Globus pallidus (tissue), 1 donor: ENCODE measurements around the gene IP6K3.

Experiments
- DNase-seq: peaks from one replicate; pipeline ENCODE4 v3.0.0-alpha.2; 2015; ENCODE audit warnings: low spot score

Gene IP6K3, protein sequence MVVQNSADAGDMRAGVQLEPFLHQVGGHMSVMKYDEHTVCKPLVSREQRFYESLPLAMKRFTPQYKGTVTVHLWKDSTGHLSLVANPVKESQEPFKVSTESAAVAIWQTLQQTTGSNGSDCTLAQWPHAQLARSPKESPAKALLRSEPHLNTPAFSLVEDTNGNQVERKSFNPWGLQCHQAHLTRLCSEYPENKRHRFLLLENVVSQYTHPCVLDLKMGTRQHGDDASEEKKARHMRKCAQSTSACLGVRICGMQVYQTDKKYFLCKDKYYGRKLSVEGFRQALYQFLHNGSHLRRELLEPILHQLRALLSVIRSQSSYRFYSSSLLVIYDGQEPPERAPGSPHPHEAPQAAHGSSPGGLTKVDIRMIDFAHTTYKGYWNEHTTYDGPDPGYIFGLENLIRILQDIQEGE

DNA sequence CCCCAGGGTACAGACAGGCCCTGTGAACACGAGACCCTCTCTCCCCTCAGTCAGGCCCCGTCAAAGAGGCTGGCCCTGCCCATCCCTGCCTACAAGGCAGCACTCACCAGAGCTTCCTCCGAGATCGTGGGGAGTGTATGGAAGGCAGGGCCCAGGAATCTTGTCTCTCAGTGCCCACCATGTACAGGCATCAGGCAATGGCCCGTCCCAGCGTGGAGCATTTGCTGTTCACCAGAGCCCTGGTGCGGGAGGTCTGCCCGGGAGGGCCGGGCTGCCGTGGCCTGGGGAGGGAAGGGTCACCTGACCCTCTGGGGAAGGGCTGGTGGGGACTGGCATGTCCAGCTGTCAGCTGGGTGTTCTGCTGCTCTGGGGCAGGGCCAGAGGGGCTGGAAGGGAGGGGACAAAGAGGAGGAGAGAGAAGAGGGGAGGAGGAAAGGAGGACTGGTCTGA, at the start of gene IP6K3:
Gene IP6K3 (minus strand): TSS at position 255 of the 450 bp plus-strand sequence. CDS start 11,429 bp downstream, outside the sequence.
- DNase-seq = peak; percentile 94

DNA sequence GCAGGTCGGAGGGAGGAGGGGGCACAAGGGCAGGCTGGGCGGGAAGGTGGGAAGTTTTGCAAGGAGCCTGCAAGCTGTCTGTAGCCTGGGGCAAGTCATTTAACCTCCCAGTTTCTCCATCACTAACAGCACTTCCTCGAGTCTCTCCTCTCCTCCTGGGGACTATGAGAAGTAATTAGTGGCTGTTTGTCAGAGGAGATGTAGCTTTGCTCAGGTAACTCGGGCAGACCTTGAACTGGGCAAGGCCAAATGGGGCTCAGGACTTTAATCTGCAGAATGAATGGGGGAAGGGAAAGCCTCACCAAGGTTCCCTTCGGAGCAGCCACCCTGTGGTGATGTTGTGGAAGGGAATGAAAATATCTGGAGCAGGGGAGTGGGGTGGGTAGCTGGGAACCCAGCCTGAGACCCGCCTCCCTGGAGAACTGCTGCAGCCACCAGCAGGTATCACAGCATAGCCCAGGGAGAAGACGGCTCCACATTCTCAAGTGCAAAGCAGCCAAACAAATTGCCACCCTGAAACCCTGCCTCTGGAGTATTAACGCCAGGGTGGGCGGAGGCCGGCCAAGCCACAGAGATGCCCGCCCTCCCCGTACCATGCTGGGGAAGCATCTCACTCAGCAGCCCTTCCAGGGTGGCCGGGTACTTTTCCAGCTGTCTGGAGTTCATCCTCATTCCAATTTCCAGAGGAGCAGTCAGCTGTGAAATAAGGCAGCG, 48.4 kb upstream of the IP6K3 start:
- no peak for DNase-seq

DNA sequence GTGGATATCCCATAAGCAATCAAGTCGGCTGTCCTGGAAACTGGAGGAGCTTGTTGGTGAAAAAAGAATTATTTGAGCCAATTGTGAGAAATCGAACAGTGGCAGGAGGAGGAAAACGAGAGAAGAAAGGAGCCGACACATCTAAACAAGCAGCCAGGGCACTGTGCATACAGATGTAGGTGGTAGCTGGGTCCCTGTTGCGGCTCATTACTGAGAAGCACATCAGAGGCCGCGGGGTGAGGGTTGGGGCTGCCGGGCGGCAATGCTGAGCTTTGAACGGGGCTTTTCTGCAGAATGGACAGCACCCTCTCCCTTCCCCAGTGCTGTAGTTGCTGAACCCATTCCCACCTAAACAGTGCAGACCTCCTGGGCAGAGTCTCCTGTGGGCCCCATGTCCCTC, 46.3 kb upstream of the IP6K3 start:
- DNase-seq = no peak

DNA sequence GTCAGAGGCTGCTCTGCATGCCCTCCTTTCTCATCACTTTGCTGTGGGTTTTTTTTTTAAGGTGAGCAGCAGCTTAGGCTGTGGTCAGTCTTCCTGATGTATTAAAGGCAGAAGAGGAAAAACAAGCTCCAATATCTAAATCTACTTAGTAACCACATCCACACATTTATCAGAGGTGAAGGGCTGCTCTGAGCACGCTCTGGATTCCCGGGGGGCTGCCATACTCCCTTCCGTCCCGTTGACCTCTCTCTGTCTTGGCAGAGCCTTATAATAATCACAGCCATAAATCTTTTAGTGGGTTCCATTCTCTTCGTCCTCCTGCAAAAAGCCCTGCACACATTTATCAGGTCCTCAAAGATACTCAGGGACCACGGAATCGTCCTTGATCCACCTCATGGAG, 44.9 kb upstream of the IP6K3 start:
- no peak for DNase-seq

DNA sequence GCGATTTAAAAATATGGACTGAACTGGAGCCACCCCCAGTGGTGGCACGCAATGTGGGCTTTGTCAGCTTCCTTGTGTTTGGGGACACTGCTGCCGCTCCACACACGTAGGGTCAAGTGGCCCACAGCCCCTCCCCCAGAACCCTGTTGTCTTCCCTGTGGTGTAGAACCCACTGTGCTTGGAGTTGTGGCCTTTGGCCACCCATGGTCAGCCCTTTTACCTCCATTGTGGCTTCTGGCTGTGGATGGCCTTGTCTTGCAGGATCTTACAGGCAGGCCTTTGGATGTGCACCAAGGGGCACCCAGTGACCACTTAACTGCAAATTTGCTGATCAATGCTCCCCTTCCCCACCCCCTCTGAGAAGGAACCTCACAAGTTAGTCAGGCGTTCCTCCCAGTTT, 44.2 kb upstream of the IP6K3 start:
- no peak for DNase-seq

DNA sequence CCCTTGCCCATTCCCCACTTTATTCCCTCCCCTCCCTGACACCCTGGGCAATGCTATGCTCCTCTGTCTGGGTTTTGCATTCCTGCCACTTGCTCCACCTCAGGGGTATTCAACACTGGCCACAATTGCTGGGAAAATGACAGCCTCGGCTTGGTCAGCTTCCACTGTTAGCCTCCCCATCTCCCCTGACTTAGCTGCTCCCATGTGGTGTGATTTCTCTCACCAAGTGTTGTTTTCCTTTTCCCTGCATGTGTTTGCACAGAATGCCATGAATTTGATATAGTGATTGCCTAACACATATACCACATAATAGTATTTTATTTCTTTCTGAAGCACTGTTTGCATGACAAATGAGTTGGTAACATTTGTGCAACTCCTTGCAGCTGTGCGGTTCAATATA, 43.7 kb upstream of the IP6K3 start:
- no peak for DNase-seq

DNA sequence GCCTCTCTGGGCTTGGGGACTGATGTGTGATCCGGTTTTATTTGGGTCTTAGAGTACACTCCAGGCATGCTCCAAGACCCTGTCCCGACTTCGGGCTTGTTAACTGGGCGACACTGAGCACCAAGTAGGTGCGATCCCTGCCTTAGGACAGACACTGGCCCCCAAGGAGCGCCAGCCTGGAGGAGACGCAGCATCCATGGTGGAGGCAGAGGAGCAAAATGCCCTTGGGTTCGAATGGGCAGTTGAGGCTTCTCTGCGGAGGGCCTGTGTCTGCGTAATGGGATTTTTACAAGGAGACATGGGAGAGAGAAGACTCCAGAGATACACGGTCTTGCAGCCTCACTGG, 42.8 kb upstream of the IP6K3 start:
- DNase-seq = no peak

DNA sequence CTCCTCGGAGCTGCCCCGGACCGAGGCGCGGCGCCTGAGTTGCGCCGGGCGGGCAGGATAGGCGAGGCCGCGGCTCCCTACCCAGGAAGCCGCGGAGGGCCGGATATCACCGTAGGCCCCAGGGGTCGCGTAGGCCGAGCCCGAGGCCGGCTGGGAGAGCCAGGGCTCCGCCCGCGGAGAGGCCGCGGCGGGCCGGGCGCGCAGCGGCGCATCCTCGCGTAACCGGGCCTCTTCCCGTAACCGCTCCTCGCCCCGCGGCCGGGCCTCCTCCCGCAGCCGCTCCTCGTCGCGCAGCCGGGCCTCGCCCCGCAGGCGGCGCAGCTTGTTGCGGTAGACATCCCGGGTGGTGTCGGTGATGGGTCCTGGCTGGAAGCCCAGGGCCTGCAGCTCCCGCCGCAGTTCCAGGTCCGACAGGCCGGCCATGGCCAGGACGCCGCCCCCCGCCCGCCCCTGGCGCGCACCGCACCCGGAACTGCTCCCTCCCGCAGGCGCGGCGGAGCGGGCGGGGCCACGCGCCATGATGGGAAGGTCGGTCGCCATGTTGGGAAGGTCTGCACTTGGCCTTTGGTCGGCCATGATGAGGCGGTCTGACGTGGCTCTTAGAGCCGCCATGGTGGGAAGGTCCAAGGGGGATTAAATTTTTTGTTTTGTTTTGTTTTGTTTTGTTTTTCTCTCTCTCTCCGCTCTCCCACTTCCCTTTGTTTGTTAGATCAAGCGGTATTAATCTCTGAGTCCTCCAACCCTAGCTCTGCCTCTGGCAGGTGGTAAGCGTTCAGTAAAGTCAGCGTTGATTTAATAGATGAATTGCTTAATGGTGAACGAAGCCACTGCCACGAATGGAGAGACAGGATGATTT, 42.2 kb upstream of the IP6K3 start, which contains the start of gene LEMD2:
Gene LEMD2 (minus strand): TSS at position 437 of the 856 bp plus-strand sequence. CDS start 14 bp downstream, at position 423.
- peak; percentile 90 for DNase-seq

DNA sequence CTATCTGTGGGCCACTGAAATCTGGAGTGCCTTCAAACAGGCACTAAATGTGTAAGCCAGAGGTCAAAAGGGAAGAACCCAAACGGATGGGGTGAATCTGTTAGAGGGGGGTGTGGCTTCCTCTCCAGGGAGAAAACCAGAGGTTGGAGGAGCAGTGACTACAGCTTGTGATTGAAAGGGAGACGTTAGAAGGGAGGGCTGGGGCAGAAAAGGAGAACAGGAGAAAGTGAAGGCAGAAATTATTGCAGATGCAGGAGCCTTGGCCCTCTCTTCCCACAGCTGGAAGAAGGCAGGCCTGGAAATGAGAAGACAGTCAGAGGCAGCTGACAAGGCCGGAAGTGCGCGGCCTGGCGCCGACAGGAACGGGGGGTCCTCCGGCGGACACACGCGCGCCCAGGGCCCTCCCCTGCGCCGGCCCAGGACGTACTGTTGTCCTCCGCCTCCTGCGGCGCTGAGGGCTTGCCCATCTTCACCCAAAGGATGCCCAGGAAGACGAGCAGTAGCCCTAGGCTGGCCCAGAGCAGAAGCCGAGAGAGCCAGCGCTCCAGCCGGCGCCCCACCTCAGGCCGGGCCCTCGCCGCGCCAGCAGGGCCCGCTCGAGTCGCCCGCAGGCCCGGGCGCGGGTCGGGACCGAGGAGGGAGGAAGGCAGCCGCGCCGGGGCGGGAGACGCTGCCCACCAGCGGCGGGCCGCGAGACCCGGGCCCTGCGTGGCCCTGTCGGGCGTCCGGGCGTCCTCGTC, 41.4 kb upstream of the IP6K3 start:
- DNase-seq = peak; percentile 78

DNA sequence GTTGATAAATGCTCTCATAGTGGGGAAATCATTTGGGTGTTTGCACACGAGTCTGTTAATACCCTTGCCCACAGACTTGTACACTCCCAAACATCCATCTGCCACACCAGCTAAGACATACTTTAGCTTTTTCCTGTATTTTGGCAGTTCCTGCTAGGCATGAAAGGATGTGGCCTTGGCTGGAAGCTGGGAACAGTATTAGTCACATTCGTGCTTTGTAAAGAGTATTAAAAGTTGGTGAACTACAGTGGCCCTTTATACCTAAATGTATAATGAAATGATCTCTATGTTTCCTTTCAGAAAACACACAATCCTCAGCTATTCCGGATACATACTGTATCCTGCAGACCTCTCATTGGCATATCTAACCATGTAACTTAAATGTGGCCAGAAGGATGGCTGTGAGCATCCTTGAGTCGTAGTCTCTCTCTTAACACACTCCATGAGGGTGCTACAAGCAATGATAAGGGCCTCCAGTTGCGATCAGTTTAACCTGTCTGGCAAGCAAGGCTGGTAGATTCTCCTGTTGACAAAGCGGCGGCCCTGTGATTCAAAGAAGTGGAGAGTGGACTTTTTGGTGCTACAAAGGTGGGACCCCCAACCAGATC, 40.7 kb upstream of the IP6K3 start:
- DNase-seq = no peak

DNA sequence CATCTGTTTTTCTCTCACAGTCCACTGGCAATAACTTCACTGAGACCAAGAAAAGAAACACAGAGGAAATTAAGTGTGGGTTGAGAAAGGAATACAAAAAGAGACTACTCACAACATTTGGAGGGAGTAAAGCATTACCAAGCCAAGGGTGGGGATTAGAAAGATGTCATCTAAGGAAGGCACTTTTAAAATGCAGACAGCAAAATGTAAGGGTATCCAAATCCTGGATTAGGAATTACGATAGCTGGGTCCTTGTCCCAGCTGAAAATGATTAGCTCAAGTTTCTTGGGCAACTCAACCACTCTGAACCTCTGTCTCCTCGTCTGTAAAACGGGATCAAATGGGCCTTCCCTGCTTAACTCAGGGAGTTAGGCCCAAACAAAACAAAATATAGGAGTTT, 40.0 kb upstream of the IP6K3 start:
- no peak for DNase-seq

DNA sequence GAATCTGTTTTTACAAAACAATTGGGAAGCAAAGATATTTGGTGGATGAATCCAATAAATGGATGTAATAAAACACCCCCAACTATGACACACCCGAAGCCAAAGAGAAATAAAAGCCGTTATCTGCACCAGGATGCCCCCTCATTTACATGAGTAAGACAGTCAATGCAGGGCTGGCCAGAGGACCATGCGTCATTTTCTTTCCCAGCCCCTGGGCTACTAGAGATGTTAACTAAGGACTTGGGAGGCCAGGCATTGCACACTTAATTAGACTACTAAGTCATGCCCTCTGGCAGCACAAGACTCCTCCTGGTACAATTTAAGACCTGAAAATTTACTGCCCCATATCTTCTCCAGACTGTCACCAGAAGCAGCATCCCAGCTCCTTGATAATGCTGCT, 39.1 kb upstream of the IP6K3 start:
- DNase-seq = no peak

DNA sequence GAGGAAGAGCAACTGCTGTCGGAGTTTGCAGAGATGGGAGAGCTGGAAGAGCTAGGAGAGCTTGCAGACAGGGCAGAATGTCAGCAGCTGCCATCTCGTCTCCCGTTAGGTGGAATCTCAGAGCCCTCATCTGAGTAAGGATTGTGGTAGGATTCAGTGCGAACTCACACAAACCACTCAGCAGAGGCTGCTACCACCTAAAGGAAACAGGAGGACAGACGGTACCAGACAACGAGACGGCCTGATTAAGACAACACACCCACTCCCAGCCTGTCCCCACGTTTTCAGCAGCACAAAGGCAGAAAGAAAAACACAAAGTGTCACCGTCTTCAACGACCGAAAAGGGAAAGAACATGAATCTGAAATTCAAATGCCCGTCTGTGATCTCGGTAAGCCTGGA, 38.1 kb upstream of the IP6K3 start:
- DNase-seq = no peak

DNA sequence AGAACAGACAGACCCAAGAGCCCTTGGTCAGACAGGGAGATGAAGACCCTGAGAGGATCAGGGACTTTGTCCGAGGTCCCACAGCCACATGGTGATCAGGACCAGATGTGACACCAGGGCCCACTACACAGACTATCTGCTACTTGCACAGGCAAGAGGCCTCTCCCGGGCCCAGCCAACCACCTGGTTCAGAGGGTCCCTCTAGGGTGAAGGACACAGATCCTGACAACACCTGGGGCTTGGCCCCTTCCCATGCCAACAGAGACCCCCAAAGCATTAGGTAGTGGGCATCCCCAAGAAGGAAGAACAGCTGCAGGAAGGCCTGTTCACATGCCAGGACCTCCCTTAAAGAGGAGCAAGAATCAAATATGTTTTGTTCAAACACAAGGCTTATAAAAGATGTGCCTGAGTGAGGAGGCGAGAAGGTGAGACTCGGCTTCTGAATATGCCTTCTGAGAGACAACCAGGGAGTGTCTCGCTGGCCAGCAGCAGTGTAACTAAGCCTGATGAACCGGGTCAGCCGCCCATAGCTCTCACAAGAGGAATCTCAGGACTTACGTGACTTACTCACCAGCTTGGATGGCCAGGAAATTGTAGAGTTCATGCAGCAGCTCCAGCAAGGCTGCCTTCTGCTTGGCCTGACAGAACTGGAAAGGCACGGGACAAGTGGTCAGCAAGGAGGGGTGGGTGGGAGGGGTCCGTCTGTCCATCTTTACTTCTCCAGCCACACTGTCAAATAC, 37.2 kb upstream of the IP6K3 start:
- no peak for DNase-seq

DNA sequence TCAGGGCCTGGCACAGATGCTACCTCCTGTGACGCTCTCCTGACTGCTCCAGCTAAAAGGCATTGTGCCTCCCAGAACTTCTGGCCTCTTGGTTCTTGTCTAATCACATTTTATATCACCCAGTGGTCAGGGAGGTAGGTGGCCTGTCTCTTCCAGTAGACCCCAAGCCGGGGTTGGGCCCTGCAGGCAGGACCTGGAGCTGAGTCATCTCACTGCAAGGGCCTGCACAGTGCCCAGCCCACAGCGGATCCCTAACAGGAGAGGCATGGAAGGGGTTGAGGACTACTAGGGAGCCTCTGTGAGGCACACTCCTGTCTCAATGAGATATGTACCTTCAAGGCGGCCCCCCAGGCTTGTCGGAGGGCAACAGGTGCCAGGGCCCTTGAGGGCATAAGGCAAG, 35.9 kb upstream of the IP6K3 start:
- DNase-seq = no peak

DNA sequence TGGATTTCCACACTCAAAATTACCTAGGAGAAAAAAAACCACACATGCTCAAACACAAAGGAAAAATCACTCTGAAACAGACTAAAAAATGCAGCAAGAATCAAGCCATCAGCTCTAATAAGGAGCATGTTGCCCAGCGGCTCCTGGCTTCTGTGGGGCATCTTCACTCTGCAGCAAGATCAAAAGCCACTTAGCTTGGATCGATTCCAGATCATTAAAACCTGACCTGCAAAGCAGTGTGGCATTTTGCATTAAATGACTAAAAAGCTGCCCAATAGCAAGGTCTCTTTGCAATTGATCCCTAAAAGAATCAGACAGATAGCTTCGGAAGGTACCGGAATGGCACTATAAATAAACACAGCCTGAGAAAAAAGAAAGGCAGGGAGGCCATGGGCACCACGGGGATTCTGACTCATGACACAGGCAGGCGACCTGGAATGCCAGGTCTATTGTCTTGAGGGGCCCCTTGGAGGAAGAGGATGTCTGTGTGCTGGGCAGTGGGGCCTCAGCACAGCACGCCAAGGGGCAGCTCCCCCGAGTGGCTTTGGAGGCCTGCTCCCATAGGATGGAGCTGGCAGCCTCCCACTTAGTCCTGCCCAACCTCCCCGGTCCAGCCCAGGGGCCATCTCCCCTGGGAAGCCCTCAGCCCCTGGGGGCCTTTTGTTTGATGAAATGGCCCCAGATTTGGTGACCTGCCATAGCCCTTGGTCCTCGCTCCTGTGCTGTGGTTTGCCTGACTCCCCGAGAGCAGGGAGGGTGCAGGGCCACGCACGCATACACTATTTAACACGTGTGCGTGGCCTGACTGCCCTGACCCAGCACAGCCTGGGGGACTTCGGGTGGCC, 34.6 kb upstream of the IP6K3 start:
- no peak for DNase-seq

DNA sequence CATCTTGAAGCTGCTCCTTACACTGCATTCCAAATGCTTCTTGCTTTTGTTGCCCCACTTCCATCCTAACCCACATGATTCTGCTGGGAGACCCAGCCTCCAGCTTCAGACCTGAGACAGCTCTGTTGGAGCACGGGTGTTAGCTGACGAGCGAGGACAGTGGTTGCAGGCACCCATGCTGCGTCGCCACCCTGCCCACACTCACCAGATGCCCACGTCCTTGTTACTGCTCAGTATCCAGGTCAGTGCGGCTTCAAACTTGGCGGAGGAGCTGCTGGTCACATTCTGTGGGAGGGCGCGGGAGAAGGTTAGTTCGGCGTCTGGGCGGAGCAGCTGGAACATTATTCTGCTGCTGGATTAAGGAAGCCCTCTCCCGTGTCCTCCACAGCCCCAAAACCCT, 33.2 kb upstream of the IP6K3 start:
- no peak for DNase-seq

DNA sequence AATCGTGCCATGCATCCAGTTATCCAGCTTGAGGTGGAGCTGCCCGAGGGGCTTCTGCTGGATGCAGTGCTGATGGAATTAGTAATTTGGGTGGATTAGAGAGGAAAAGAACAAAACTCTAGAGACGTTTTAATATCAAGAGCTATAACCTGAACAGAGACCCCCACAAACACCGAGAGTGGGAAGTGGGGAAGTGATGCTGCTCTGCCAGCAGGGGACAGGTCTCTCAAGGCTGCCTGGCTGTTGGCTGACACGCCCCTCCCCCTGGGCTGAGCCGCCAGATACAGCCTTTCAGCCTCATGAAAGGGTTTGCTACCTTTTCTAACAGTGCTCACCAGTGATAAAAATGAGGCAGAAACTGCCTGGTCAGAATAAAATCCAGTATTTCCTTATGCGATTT, 32.6 kb upstream of the IP6K3 start:
- no peak for DNase-seq

DNA sequence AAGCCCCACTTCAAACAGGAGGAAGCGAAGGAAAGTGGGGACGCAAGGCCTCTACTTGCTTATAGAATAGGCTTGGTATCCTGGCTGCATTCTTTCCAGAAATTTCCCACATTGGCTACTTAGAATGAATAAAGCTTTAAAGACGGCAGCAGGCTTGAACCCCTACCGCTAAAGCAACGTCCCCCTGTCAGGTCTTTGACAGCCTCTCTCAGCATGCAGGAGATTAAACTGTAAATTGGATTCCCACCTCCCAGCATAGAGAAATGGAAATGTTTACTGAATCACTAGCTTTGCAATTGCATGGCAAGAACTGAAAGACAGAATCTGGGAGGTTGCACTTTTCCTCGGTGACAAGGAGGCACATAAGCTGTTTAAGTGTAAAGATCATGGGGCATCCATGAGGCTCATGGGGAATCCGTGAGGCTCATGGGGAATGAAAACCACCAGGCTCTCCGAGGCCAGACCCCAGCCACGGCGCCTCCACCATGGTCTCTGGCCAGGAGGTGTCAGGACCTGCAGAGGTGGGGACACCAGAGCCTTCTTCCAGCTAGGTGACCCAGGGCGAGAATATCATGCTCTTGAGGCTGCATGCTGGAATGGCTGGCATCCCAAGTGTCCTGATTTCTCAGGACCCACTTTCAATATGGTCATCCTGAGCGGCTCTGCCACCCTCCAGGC, 31.9 kb upstream of the IP6K3 start:
- DNase-seq = no peak
